A549 (cell line): Measurements from ENCODE around the gene NADK2.

Experiments
- CBX2 ChIP-seq: fragments of 200-600 bp; sonication (generic); IDR thresholded peaks from 2 replicates; pipeline ENCODE4 v1.6.1; 2016; ENCODE audit warnings: low read depth, mild to moderate bottlenecking, borderline replicate concordance
- CEBPB ChIP-seq, 2 experiments: fragments of >200 bp in 1 of 2; sonication (Bioruptor Twin) in 1 of 2; formaldehyde crosslinking in 1 of 2; IDR thresholded peaks; 2 replicates each; pipeline ENCODE4 v1.6.1; 2012 to 2016
- CHD2 ChIP-seq: fragments of 150-350 bp; IDR thresholded peaks from 2 replicates; pipeline ENCODE4 v1.6.1; 2014; ENCODE audit warnings: low read length; ENCODE audit not compliant: partially characterized antibody
- CHD4 ChIP-seq: fragments of 200-600 bp; sonication (generic); IDR thresholded peaks from 2 replicates; pipeline ENCODE4 v1.6.1; 2016; ENCODE audit warnings: antibody characterized with exemption, mild to moderate bottlenecking, borderline replicate concordance
- EP300 ChIP-seq, 2 experiments: fragments of >200 bp; sonication (Bioruptor Twin); formaldehyde crosslinking; IDR thresholded peaks; 2 replicates in 1 of 2; 3 replicates in 1 of 2; pipeline ENCODE4 v1.6.1; 2016 to 2017
- KDM1A ChIP-seq: fragments of 200-600 bp; sonication (generic); IDR thresholded peaks from 2 replicates; pipeline ENCODE4 v1.6.1; 2016; ENCODE audit warnings: low read depth, mild to moderate bottlenecking
- POLR2A ChIP-seq: IDR thresholded peaks from 2 replicates; pipeline ENCODE4 v1.6.1; 2012; ENCODE audit warnings: mild to moderate bottlenecking, low read length
- SMC3 ChIP-seq: fragments of >200 bp; sonication (Bioruptor Twin); formaldehyde crosslinking; IDR thresholded peaks from 3 replicates; pipeline ENCODE4 v1.6.1; 2018; ENCODE audit warnings: inconsistent platforms
- USF2 ChIP-seq: fragments of 450-650 bp; IDR thresholded peaks from 2 replicates; pipeline ENCODE4 v1.6.1; 2014; ENCODE audit warnings: antibody characterized with exemption
- ZFP36 ChIP-seq: fragments of 450-650 bp; IDR thresholded peaks from 2 replicates; pipeline ENCODE4 v1.6.1; 2014; ENCODE audit warnings: borderline replicate concordance; ENCODE audit not compliant: partially characterized antibody
- TF ChIP-seq, protein P1 (sequence below): fragments of >200 bp; sonication (Bioruptor Twin); formaldehyde crosslinking; IDR thresholded peaks from 3 replicates; pipeline ENCODE4 v1.5.1; 2016

DNA sequence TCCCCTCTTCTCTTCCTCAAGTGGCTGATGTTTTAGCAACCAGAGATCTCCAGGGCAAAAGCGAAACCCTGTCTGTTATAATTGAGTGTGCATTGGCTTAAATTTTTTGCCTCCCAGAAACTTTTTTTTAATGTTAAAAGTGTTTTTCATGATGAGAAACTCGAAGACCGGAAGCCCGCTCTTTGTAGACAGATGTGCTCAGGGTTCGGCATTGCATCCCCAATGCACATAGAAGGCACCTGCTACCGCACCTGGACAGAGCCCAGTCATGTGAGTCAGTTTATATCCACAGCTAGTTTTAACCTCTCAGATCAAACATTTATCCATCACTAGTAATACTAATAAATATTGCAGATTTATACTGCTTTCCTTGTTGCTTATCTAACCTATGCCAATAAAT is 19.5 kb upstream of the NADK2 start:
- TF ChIP-seq CBX2 (no peak), KDM1A (no peak), CHD2 (no peak), EP300 (IDR thresholded peaks at IDR 0.05) (no peak), ZFP36 (no peak), CEBPB (IDR thresholded peaks at IDR 0.05) (no peak), POLR2A (no peak), USF2 (no peak), SMC3 (no peak), CHD4 (no peak)
- TF ChIP-seq, protein P1, sequence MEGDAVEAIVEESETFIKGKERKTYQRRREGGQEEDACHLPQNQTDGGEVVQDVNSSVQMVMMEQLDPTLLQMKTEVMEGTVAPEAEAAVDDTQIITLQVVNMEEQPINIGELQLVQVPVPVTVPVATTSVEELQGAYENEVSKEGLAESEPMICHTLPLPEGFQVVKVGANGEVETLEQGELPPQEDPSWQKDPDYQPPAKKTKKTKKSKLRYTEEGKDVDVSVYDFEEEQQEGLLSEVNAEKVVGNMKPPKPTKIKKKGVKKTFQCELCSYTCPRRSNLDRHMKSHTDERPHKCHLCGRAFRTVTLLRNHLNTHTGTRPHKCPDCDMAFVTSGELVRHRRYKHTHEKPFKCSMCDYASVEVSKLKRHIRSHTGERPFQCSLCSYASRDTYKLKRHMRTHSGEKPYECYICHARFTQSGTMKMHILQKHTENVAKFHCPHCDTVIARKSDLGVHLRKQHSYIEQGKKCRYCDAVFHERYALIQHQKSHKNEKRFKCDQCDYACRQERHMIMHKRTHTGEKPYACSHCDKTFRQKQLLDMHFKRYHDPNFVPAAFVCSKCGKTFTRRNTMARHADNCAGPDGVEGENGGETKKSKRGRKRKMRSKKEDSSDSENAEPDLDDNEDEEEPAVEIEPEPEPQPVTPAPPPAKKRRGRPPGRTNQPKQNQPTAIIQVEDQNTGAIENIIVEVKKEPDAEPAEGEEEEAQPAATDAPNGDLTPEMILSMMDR, result no peak
